Endothelial cell of umbilical vein (primary cell): ENCODE measurements around the gene OR2F2. TPM values are rescaled to one million over a fixed set of nuclear protein-coding genes. Genes with fewer than 3 reads are reported as not detected.

ENCODE experiments used
- BruUV-seq: library from RNA; stranded (reverse); fragments of 400-500 nt; replicated peaks from 2 replicates; lab custom pipeline; 2021; lab: Mats Ljungman, UMichigan
- CTCF ChIA-PET: fragments of 300-600, 350-600 bp; sonication (Branson Sonifier 250); formaldehyde crosslinking; loops from one replicate; lab custom pipeline; 2021; ENCODE audit warnings: antibody characterized with exemption, inconsistent platforms; lab: Charles Lee
- POLR2A ChIA-PET: fragments of 300-600, 350-600 bp; sonication (Branson Sonifier 250); formaldehyde crosslinking; loops from one replicate; lab custom pipeline; 2021; ENCODE audit warnings: antibody characterized with exemption, inconsistent platforms; lab: Charles Lee
- DNase-seq: peaks from one replicate; pipeline ENCODE4 v3.0.0-alpha.2; 2011; ENCODE audit warnings: low read depth, low spot score
- FAIRE-seq: peaks from 2 replicates; lab custom pipeline; 2011; peaks lifted over from hg19 to GRCh38; lab: Jason Lieb, UNC
- H2AFZ ChIP-seq: 2 replicates; pipeline ENCODE4 v1.6.0; 2012; ENCODE audit warnings: low read depth, low read length, control low read depth, inconsistent platforms
- H3K27ac ChIP-seq: 2 replicates; pipeline ENCODE4 v1.5.1; 2011; ENCODE audit warnings: low read depth, mild to moderate bottlenecking, control low read depth, low read length, moderate library complexity; ENCODE audit not compliant: insufficient read depth
- H3K27me3 ChIP-seq, 2 experiments: 2 replicates each; pipeline versions ENCODE4 v1.6.0 to v1.6.1; 2011; ENCODE audit warnings: low read length in 2 of 2, mixed read lengths in 1 of 2; ENCODE audit not compliant: control insufficient read depth in 2 of 2, insufficient read depth in 2 of 2
- H3K36me3 ChIP-seq, 2 experiments: 2 replicates in 1 of 2; 3 replicates in 1 of 2; pipeline ENCODE4 v1.5.1; 2011; ENCODE audit warnings: low read length in 2 of 2, mild to moderate bottlenecking in 1 of 2, moderate library complexity in 1 of 2; ENCODE audit not compliant: control insufficient read depth in 2 of 2, insufficient read depth in 2 of 2; ENCODE audit errors: extremely low read depth in 1 of 2
- H3K4me1 ChIP-seq: 3 replicates; pipeline ENCODE4 v1.5.1; 2011; ENCODE audit warnings: mild to moderate bottlenecking, low read length; ENCODE audit not compliant: control insufficient read depth, insufficient read depth; ENCODE audit errors: extremely low read depth
- H3K4me2 ChIP-seq: 2 replicates; pipeline ENCODE4 v1.6.1; 2011; ENCODE audit warnings: low read length, control low read depth, mixed read lengths; ENCODE audit not compliant: insufficient read depth
- H3K4me3 ChIP-seq, 3 experiments: fragments of 200-600 bp in 1 of 3; sonication (generic), shearing (Covaris generic) in 1 of 3; replicated peaks in 1 of 3; 2 replicates each; pipeline ENCODE4 v1.5.1; 2011 to 2016; ENCODE audit warnings: control low read depth in 3 of 3, low read length in 3 of 3, mild to moderate bottlenecking in 2 of 3, inconsistent platforms in 1 of 3, low read depth in 1 of 3, moderate library complexity in 1 of 3; ENCODE audit not compliant: insufficient read depth in 1 of 3
- H3K79me2 ChIP-seq: 2 replicates; pipeline ENCODE4 v1.6.0; 2012; ENCODE audit warnings: low read length, inconsistent platforms; ENCODE audit not compliant: control insufficient read depth, insufficient read depth
- H3K9ac ChIP-seq: replicated peaks from 2 replicates; pipeline ENCODE3; 2011; ENCODE audit warnings: low read length, control low read depth; ENCODE audit not compliant: insufficient read depth; ENCODE audit errors: extremely low read depth
- H3K9me1 ChIP-seq: replicated peaks from 3 replicates; pipeline ENCODE4 v1.6.0; 2011; ENCODE audit warnings: mild to moderate bottlenecking, low read length; ENCODE audit not compliant: control insufficient read depth, insufficient read depth; ENCODE audit errors: extremely low read depth
- H3K9me3 ChIP-seq: replicated peaks from 2 replicates; pipeline ENCODE4 v1.5.1; 2012; ENCODE audit warnings: low read length, inconsistent platforms; ENCODE audit not compliant: control insufficient read depth, insufficient read depth
- H4K20me1 ChIP-seq: replicated peaks from 2 replicates; pipeline ENCODE3; 2011; ENCODE audit warnings: mild to moderate bottlenecking, low read length; ENCODE audit not compliant: control insufficient read depth, insufficient read depth; ENCODE audit errors: extremely low read depth
- CTCF ChIP-seq, 2 donors: IDR thresholded peaks; 1 replicate in 1 of 2; 2 replicates in 1 of 2; pipeline ENCODE4 v1.5.1; 2011; ENCODE audit warnings: low read length in 2 of 2, mild to moderate bottlenecking in 2 of 2, moderate library complexity in 2 of 2, control low read depth in 1 of 2, inconsistent platforms in 1 of 2, low read depth in 1 of 2; ENCODE audit not compliant: insufficient read depth in 1 of 2; ENCODE audit errors: extremely low read depth in 1 of 2
- EZH2 ChIP-seq: IDR thresholded peaks from 2 replicates; pipeline ENCODE4 v1.6.1; 2012; ENCODE audit warnings: borderline replicate concordance, low read depth, mild to moderate bottlenecking, moderate library complexity, low read length, inconsistent platforms; ENCODE audit not compliant: severe bottlenecking
- FOS ChIP-seq: IDR thresholded peaks from 2 replicates; pipeline ENCODE4 v1.6.1; 2011; ENCODE audit warnings: mild to moderate bottlenecking, low read length, moderate library complexity, borderline replicate concordance; ENCODE audit not compliant: insufficient read depth
- MYC ChIP-seq: IDR thresholded peaks from one replicate; pipeline ENCODE4 v1.6.1; 2011; ENCODE audit warnings: mild to moderate bottlenecking, low read depth, low read length
- POLR2AphosphoS5 ChIP-seq: IDR thresholded peaks from 2 replicates; pipeline ENCODE4 v1.6.1; 2012; ENCODE audit warnings: low read depth, mild to moderate bottlenecking, control low read depth, low read length, moderate library complexity; ENCODE audit not compliant: insufficient read depth
- dilution Hi-C: fragments of 300-500 bp; cut with MboI; formaldehyde crosslinking; loops from one replicate; pipeline ENCODE4 v1.15.0; 2019; ENCODE audit warnings: low sequenced_read_pairs; ENCODE audit not compliant: extremely low pct_ligation_motif_present
- intact Hi-C: fragments of 100-400 bp; cut with micrococcal nuclease; formaldehyde crosslinking; loops from one replicate; pipeline ENCODE4 v1.10.0; 2022
- polyA plus RNA-seq, 4 experiments: library from polyadenylated mRNA; depleted of rRNA in 3 of 4; stranded (reverse) in 3 of 4; unstranded in 1 of 4; fragments of >200 nt; gene quantifications; 2 replicates each; pipeline versions ENCODE4 v1.2.1 to v1.2.3, GENCODE V29; 2011 to 2012; ENCODE audit warnings: missing spikeins in 1 of 4
- total RNA-seq: library from RNA; stranded (reverse); gene quantifications from 2 replicates; pipeline ENCODE4 v1.2.3, GENCODE V29; 2021
- TF ChIP-seq, protein P1 (sequence below): IDR thresholded peaks from 2 replicates; pipeline ENCODE4 v1.6.1; 2011; ENCODE audit not compliant: insufficient read depth, insufficient read length

Gene OR2F2
- total and polyA plus RNA-seq, 2 donors (not counting 3 experiments of a cell fraction or from before 2014, with no cell fraction given): not detected

DNA sequence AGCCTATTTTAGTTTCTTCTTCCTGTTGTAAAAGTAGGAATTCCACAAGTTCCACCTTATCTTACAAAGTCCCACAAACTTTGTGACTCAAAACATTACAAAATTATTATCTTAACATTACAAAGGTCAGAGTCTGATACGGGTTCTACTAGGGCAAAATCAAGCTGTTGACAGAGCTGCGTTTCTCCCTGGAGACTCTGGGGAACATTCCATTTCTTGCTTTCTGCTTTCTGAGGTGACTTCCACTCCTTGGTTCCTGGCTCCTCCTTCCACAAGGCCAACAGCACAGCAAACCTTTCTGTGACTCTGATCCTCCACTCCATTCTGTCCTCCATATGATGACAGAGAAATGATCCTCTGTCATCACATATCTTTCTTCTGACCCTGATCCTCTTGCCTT lies 30.2 kb downstream of the OR2F2 start:
- intact Hi-C loops (no loop called here), dilution Hi-C loops (no loop called here)
- H3K4me3 ChIP-seq: no peak overlapping the region
- no peak overlapping the region for H3K27ac ChIP-seq
- H3K36me3 ChIP-seq: no peaks in the 10 kb centered on the region
- POLR2A ChIA-PET: no interaction called here
- H3K79me2 ChIP-seq: no peaks in the 10 kb centered on the region
- BruUV-seq: no TSS peak
- DNase-seq (no peak), FAIRE-seq (no peak)
- H3K9me3 ChIP-seq: no peaks in the 10 kb centered on the region
- H3K9ac ChIP-seq: no peak overlapping the region
- no peaks in the 10 kb centered on the region for H3K27me3 ChIP-seq
- no peaks in the 10 kb centered on the region for H4K20me1 ChIP-seq
- no peak overlapping the region for H3K4me2 ChIP-seq
- H2AFZ ChIP-seq: no peak overlapping the region
- no peaks in the 10 kb centered on the region for H3K4me1 ChIP-seq
- CTCF ChIA-PET: no interaction called here
- TF ChIP-seq EZH2: no peak
- no peak for TF ChIP-seq MYC
- TF ChIP-seq FOS: no peak
- no peak for TF ChIP-seq CTCF (IDR thresholded peaks at IDR 0.05; ENCODE audit: extremely low read depth in 1 of 2, insufficient read depth in 1 of 2, low read depth in 1 of 2, low read length in 2 of 2)
- TF ChIP-seq POLR2AphosphoS5: no peak
- TF ChIP-seq, protein P1, sequence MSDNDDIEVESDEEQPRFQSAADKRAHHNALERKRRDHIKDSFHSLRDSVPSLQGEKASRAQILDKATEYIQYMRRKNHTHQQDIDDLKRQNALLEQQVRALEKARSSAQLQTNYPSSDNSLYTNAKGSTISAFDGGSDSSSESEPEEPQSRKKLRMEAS: no peak
- H3K9me1 ChIP-seq: no peaks in the 10 kb centered on the region
